K562 (cell line): Measurements from ENCODE around the gene KCTD7. TPM values are rescaled to one million over a fixed set of nuclear protein-coding genes. Genes with fewer than 3 reads are reported as not detected.

ENCODE experiments used
- ATAC-seq: fragments of 200-7000 bp; cut with Tn5 transposase; 3 replicates; pipeline ENCODE4 v1.9.1; 2020; ENCODE audit warnings: moderate library complexity
- BruUV-seq: library from RNA; stranded (reverse); fragments of 400-500 nt; replicated peaks from 2 replicates; lab custom pipeline; 2021; lab: Mats Ljungman, UMichigan
- CTCF ChIA-PET: fragments of 300-600 bp; formaldehyde crosslinking; extraction: SDS; loops from one replicate; lab custom pipeline; 2021; ENCODE audit warnings: low intra/inter-chr PET ratio; lab: Yijun Ruan, JAX
- POLR2A ChIA-PET: fragments of 300-600, 350-650 bp; sonication (Branson Sonifier 250); formaldehyde crosslinking; extraction: SDS; loops from one replicate; lab custom pipeline; 2021; ENCODE audit warnings: antibody characterized with exemption, inconsistent platforms; lab: Yijun Ruan, JAX
- DNase-seq, 4 experiments: peaks; one replicate each; pipeline versions ENCODE4 v3.0.0 to v3.0.0-alpha.2; 2011 to 2018; ENCODE audit warnings: low spot score in 3 of 4, mixed read lengths in 3 of 4; ENCODE audit errors: extremely low read depth in 1 of 4
- FAIRE-seq: peaks from 2 replicates; lab custom pipeline; 2011; peaks lifted over from hg19 to GRCh38; lab: Jason Lieb, UNC
- H2AFZ ChIP-seq: 2 replicates; pipeline ENCODE4 v1.6.0; 2011; ENCODE audit warnings: low read depth, low read length, control low read depth, inconsistent platforms
- H3K27ac ChIP-seq: fragments of 200-600 bp; 3 replicates; pipeline ENCODE4 v1.8.0; 2011; ENCODE audit warnings: low read depth, mild to moderate bottlenecking, control low read depth, inconsistent platforms, low read length, moderate library complexity, mixed read lengths; ENCODE audit errors: extremely low read depth
- H3K27me3 ChIP-seq, 2 experiments: fragments of 300-600 bp in 1 of 2; 2 replicates in 1 of 2; 3 replicates in 1 of 2; pipeline versions ENCODE4 v1.6.0 to v1.8.0; 2011; ENCODE audit warnings: inconsistent platforms in 2 of 2, low read length in 2 of 2, mild to moderate bottlenecking in 1 of 2, mixed read lengths in 1 of 2, moderate library complexity in 1 of 2; ENCODE audit not compliant: control insufficient read depth in 2 of 2, insufficient read depth in 2 of 2
- H3K36me3 ChIP-seq: fragments of 300-600 bp; 3 replicates; pipeline ENCODE4 v1.8.0; 2011; ENCODE audit warnings: mild to moderate bottlenecking, low read length, inconsistent platforms; ENCODE audit not compliant: control insufficient read depth, insufficient read depth
- H3K4me1 ChIP-seq, 2 experiments: fragments of 200-600 bp in 1 of 2; replicated peaks in 1 of 2; 2 replicates in 1 of 2; 3 replicates in 1 of 2; pipeline versions ENCODE4 v1.5.1 to v1.8.0; 2011; ENCODE audit warnings: inconsistent platforms in 2 of 2, low read length in 2 of 2, mild to moderate bottlenecking in 1 of 2, mixed read lengths in 1 of 2, moderate library complexity in 1 of 2; ENCODE audit not compliant: control insufficient read depth in 2 of 2, insufficient read depth in 2 of 2
- H3K4me2 ChIP-seq: 2 replicates; pipeline ENCODE4 v1.6.1; 2011; ENCODE audit warnings: low read length, control low read depth, inconsistent platforms, mixed read lengths; ENCODE audit not compliant: insufficient read depth
- H3K4me3 ChIP-seq: fragments of 200-600 bp; sonication (generic), shearing (Covaris generic); 2 replicates; pipeline ENCODE4 v1.5.1; 2016; ENCODE audit warnings: control low read depth, inconsistent platforms
- H3K79me2 ChIP-seq: fragments of 200-600 bp; 3 replicates; pipeline ENCODE4 v1.8.0; 2011; ENCODE audit warnings: low read length, inconsistent platforms; ENCODE audit not compliant: control insufficient read depth, insufficient read depth
- H3K9ac ChIP-seq, 2 experiments: 2 replicates each; pipeline versions ENCODE4 v1.6.0 to v1.6.1; 2011; ENCODE audit warnings: low read depth in 2 of 2, low read length in 2 of 2, control low read depth in 1 of 2, inconsistent platforms in 1 of 2, mild to moderate bottlenecking in 1 of 2, mixed read lengths in 1 of 2; ENCODE audit not compliant: insufficient read depth in 1 of 2
- H3K9me1 ChIP-seq: one replicate; pipeline ENCODE4 v1.6.0; 2011; ENCODE audit warnings: inconsistent platforms, mild to moderate bottlenecking, low read length, moderate library complexity; ENCODE audit not compliant: control insufficient read depth, insufficient read depth
- H3K9me3 ChIP-seq: replicated peaks from 2 replicates; pipeline ENCODE4 v1.5.1; 2011; ENCODE audit warnings: low read depth, low read length, inconsistent platforms; ENCODE audit not compliant: control insufficient read depth, insufficient read depth
- H4K20me1 ChIP-seq: replicated peaks from 2 replicates; pipeline ENCODE4 v1.6.1; 2011; ENCODE audit warnings: low read length, inconsistent platforms, mixed read lengths; ENCODE audit not compliant: control insufficient read depth, insufficient read depth
- ARHGAP35 ChIP-seq: fragments of 450-650 bp; IDR thresholded peaks from 2 replicates; pipeline ENCODE4 v1.6.1; 2018; ENCODE audit not compliant: partially characterized antibody
- ELK1 ChIP-seq: sonication (generic); formaldehyde crosslinking; IDR thresholded peaks from 2 replicates; pipeline ENCODE4 v1.8.1; 2022; ENCODE audit warnings: missing genetic modification reagents
- HDAC2 ChIP-seq: fragments of 450-650 bp; IDR thresholded peaks from 2 replicates; pipeline ENCODE4 v1.6.1; 2016; ENCODE audit warnings: mild to moderate bottlenecking
- NFYB ChIP-seq: IDR thresholded peaks from 2 replicates; pipeline ENCODE4 v1.6.1; 2011; ENCODE audit warnings: mild to moderate bottlenecking, moderate library complexity; ENCODE audit not compliant: insufficient read length; ENCODE audit errors: extremely low read depth
- PATZ1 ChIP-seq: fragments of 250-450 bp; sonication (Bioruptor Pico); IDR thresholded peaks from 2 replicates; pipeline ENCODE4 v1.5.0; 2020; ENCODE audit warnings: mild to moderate bottlenecking, borderline replicate concordance
- PHB ChIP-seq: fragments of 250-450 bp; sonication (Bioruptor Pico); IDR thresholded peaks from 2 replicates; pipeline ENCODE4 v1.5.0; 2021
- SMARCB1 ChIP-seq: IDR thresholded peaks from 2 replicates; pipeline ENCODE4 v1.6.1; 2011; ENCODE audit warnings: improper control_type of control experiment, low read depth; ENCODE audit not compliant: insufficient read length
- TAF9B ChIP-seq: fragments of 450-650 bp; IDR thresholded peaks from 2 replicates; pipeline ENCODE4 v1.6.1; 2018; ENCODE audit warnings: mild to moderate bottlenecking; ENCODE audit not compliant: partially characterized antibody
- ZBTB40 ChIP-seq, 2 experiments: fragments of 450-650 bp in 1 of 2; sonication (generic) in 1 of 2; formaldehyde crosslinking in 1 of 2; IDR thresholded peaks; 2 replicates each; pipeline versions ENCODE4 v1.7.1 to v1.9.0; 2016 to 2022; ENCODE audit warnings: inconsistent platforms in 1 of 2, mild to moderate bottlenecking in 1 of 2, missing genetic modification reagents in 1 of 2
- ZNF232 ChIP-seq: sonication (generic); formaldehyde crosslinking; IDR thresholded peaks from 2 replicates; pipeline ENCODE4 v1.8.0; 2022; ENCODE audit warnings: mild to moderate bottlenecking, missing genetic modification reagents
- ZZZ3 ChIP-seq: fragments of 450-650 bp; IDR thresholded peaks from 2 replicates; pipeline ENCODE4 v1.6.1; 2016; ENCODE audit warnings: antibody characterized with exemption, mild to moderate bottlenecking, moderate library complexity
- WGBS: fragments of 100-300 bp; shearing (Covaris generic); methylation state at CpG from one replicate; pipeline ENCODE4 v1.1.6; 2016; ENCODE audit warnings: low coverage, mixed read lengths; ENCODE audit not compliant: insufficient coverage; ENCODE audit errors: missing lambda C conversion rate; 5-methylcytosine and 5-hydroxymethylcytosine counted together
- in situ Hi-C: fragments of 300-500 bp; cut with MboI; formaldehyde crosslinking; loops from 4 replicates; pipeline ENCODE4 v1.15.0; 2018; ENCODE audit warnings: inconsistent platforms, mixed read lengths
- intact Hi-C: fragments of 100-400 bp; cut with micrococcal nuclease; formaldehyde crosslinking; loops from 2 replicates; pipeline ENCODE4 v1.14.2; 2022
- polyA plus RNA-seq, 8 experiments: library from polyadenylated mRNA; depleted of rRNA in 4 of 8; stranded (reverse) in 5 of 8; unstranded in 3 of 8; fragments of >200 nt; fragmentation: Nextera tagmentation in 2 of 8; fragmentation: Illumina TruSeq in 1 of 8; extraction: Ambion mirVana in 2 of 8; extraction: Trizol in 1 of 8; gene quantifications; 2 replicates each; pipeline versions ENCODE4 v1.2.1 to v1.2.3, GENCODE V29; 2011 to 2014; ENCODE audit warnings: inconsistent platforms in 1 of 8, missing spikeins in 1 of 8
- total RNA-seq, 7 experiments: library from RNA; depleted of rRNA in 6 of 7; stranded (reverse); fragments of >200 nt in 6 of 7; fragmentation: Illumina TruSeq in 2 of 7; extraction: Trizol in 2 of 7; gene quantifications; 2 replicates each; pipeline versions ENCODE4 v1.2.1 to v1.2.3, GENCODE V29; 2011 to 2021; ENCODE audit warnings: low replicate concordance in 1 of 7

KCTD7 gene
- total and polyA plus RNA-seq, 9 of the 15 experiments (the other 6 are each of a cell fraction or from before 2014, with no cell fraction given): 1.5 to 26.0 (median 9.0) TPM

GRCh38 chr7:66693331-66693730, 64.7 kb downstream of the KCTD7 start:
- FAIRE-seq (no peak), ATAC-seq (no peak), DNase-seq (no peak)
- POLR2A ChIA-PET: interaction anchor here (0.7 to 1.0 kb wide), 2 partner anchors 12 to 29 kb away, joined by 3 to 5 read pairs; no protein-coding TSS in a partner anchor
- no TSS peak for BruUV-seq
- no peak overlapping the region for H2AFZ ChIP-seq
- peaks cover 0 to 9% of the 10 kb centered on the region in 2 experiments; a peak in 1 of 5 replicates for H3K4me1 ChIP-seq
- no peaks in the 10 kb centered on the region for H3K9me3 ChIP-seq
- peaks cover under 1% of the 10 kb centered on the region; the same call in 1 of the 2 replicates for H4K20me1 ChIP-seq
- no peaks in the 10 kb centered on the region for H3K27me3 ChIP-seq
- H3K27ac ChIP-seq: no peak overlapping the region
- no peaks in the 10 kb centered on the region for H3K36me3 ChIP-seq
- no peak overlapping the region for H3K4me3 ChIP-seq
- intact Hi-C loops: no loop called here
- no peak overlapping the region for H3K4me2 ChIP-seq
- 71% methylated on average over 4 of the region's 4 CpGs for WGBS
- H3K9me1 ChIP-seq: no peaks in the 10 kb centered on the region
- H3K9ac ChIP-seq: no peak overlapping the region
- CTCF ChIA-PET: no interaction called here
- in situ Hi-C loops: no loop called here
- H3K79me2 ChIP-seq: peaks cover 1% of the 10 kb centered on the region; the same call in 1 of the 3 replicates
- TF ChIP-seq NFYB (no peak), PATZ1 (CRISPR knock-in tag) (no peak), ELK1 (CRISPR knock-in tag) (no peak), SMARCB1 (no peak), ARHGAP35 (no peak), PHB (CRISPR knock-in tag) (no peak), ZBTB40 (IDR thresholded peaks at IDR 0.05) (no peak), ZBTB40 (CRISPR knock-in tag; IDR thresholded peaks at IDR 0.05) (no peak), ZNF232 (CRISPR knock-in tag) (no peak), ZZZ3 (no peak), TAF9B (no peak), HDAC2 (no peak)
